GM21825 (cell line): ENCODE data around the gene CLPSL2.
"Not testable (repeated sequence)": the region's sequence is repeated elsewhere in the genome, so short reads cannot be mapped to it uniquely, and the experiment has no call there.

Source experiments
- ATAC-seq: cut with Tn5 transposase; IDR thresholded peaks from one replicate; pipeline ENCODE4 v1.9.1; 2021; ENCODE audit warnings: mild to moderate bottlenecking, moderate library complexity; ENCODE audit not compliant: unreplicated experiment

Gene CLPSL2

GRCh38 chr6:35776364-35777215 lies at the start of gene CLPSL2:
Gene CLPSL2 (plus strand): TSS chr6:35776598. CDS start chr6:35776619, 21 bp downstream.
- no peak for ATAC-seq

DNA sequence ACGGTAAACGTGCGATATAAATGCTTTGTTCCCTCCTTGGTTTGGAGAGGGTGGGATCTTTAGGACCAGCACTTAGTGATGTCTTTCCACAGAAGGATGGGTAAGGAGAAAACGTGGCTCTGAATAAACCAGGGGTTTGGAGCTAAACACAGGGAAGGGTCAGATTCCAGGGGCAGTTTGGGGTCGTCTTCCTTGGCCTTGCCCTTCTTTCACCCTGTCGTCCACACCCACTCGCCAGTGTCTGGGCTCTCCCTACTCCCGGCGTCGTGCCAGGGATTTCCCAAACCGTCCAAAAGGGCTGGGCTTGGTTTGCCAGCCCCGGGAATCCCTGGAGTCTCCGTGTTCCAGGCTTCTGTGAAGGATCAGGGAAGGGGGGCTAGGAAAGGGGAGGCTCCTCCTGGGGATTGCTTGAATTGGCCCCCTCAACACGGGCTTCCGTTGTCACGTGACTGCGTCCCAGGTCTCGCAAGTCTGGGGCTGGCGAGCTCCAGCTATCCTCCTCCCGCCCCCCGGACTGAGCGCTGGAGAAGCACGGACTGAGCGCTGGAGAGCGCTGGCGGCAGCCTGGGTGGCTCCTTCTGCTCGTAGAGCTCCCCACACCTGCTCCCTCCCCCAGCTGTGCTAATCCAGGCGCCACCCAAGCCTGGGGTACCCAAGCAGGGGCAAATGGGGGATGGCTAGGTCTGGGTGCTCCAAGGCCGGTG lies 49.0 kb upstream of the CLPSL2 start:
- no peak for ATAC-seq

DNA sequence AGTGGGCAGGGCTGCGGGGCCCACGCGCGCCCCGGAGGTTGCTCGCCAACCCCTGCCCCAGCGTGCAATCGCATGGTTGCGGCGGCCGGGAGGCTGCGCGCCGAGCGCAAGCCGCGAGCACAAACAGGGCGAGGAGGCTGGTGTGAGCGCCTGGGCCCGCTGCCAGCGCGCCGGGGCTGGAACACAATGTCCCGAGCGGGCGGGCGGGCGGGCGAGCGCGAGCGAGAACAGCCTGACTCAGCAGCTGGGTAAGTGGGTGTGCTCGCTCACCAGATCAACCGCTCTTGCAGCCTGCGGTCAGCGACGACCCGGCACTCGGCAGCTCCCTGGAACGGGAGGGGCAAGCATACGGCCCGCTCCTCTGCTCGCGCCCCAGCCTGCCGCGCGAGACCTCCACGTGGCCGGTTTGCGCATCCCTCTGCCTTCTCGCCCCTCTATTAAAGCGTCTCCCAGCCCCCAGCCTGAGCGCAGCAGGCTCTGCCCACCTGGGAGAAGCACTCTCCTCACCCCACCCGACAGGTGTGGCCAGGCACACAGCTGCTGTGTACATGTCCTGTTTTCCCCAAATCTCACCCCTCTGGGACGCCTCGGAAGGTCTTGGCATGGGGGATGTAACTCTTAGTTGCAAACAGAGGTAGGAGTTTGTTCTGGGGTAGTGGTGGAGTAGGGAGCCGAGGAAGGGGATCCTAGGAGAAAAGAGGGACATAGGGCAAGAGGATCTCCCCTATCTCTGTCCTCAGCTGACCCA lies 48.3 kb upstream of the CLPSL2 start:
- no peak for ATAC-seq

GRCh38 chr6:35728683-35729678 lies 47.4 kb upstream of the CLPSL2 start:
- no peak for ATAC-seq

GRCh38 chr6:35729722-35730121 lies 46.7 kb upstream of the CLPSL2 start:
- ATAC-seq = no peak

- ATAC-seq = no peak
Observed at GRCh38 chr6:35730745-35731413, 45.5 kb upstream of the CLPSL2 start.

DNA sequence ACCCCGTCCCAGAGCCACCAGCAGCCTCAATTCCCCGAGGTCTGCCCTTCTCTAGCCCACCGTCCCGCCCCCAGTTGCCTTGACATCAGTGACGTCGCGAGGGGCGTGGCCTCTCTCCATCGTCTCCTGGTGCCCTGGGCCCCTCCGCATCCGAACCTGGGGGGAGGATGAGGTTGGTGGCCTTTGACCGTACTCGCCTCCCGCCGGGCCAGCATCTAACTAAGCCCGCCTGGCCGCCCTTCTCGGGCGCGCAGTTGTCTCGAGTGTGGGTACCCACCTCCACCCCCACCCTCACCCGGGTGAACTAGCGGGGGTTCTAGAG lies 45.0 kb upstream of the CLPSL2 start:
- peak; percentile 42 for ATAC-seq

GRCh38 chr6:35731736-35732532 lies 44.5 kb upstream of the CLPSL2 start:
- peak; percentile 55 for ATAC-seq

DNA sequence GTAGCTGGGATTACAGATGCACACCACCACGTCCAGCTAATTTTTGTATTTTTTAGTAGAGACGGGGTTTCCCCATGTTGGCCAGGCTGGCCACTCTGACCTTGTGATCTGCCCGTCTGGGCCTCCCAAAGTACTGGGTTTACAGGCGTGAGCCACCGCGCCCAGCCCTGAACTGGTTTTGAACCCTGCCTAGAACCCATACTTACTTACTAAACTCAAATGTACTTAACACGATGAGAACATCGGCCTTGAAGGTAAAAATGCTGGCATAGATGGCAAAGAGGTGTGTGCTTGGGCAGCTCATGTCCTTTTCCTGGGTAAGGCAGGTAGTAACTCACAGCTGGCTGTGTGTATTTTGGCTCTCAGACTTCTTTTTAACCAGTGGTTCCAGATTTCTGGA lies 42.8 kb upstream of the CLPSL2 start:
- no peak for ATAC-seq

- ATAC-seq = not testable (repeated sequence)
Observed at GRCh38 chr6:35734319-35734718, 42.1 kb upstream of the CLPSL2 start.

GRCh38 chr6:35735452-35735851 lies 40.9 kb upstream of the CLPSL2 start:
- ATAC-seq = no peak

DNA sequence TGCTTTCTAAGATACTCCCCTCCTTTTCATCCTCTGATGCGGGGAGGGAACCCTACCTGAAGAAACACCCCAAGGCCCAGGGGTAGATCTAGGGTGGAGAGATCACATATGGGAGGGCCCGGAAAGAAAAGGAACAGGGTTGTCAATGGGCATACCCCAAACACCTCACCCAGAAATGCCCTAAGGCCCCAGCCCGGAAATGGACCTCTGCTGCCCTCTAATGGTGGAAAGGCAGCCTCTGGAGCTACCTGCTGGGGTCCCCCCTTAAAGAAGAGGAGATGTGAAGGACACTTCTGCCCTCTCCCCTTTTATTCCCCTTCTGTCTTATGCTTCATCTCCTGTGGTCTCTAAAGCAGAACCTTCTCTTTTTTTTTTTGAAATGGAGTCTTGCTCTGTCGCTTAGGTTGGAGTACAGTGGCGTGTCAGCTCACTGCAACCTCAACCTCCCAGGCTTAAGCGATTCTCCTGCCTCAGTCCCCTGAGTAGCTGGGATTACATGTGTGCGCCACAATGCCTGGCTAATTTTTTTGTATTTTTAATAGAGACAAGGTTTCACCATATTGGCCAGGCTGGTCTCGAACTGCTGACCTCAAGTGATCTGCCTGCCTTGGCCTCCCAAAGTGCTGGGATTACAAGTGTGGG lies 40.0 kb upstream of the CLPSL2 start:
- ATAC-seq = no peak

- ATAC-seq = no peak
Observed at GRCh38 chr6:35736982-35737412, 39.4 kb upstream of the CLPSL2 start, which contains the start of gene ARMC12. Gene ARMC12 (plus strand): TSS chr6:35737032. CDS start chr6:35737109, 77 bp downstream.

DNA sequence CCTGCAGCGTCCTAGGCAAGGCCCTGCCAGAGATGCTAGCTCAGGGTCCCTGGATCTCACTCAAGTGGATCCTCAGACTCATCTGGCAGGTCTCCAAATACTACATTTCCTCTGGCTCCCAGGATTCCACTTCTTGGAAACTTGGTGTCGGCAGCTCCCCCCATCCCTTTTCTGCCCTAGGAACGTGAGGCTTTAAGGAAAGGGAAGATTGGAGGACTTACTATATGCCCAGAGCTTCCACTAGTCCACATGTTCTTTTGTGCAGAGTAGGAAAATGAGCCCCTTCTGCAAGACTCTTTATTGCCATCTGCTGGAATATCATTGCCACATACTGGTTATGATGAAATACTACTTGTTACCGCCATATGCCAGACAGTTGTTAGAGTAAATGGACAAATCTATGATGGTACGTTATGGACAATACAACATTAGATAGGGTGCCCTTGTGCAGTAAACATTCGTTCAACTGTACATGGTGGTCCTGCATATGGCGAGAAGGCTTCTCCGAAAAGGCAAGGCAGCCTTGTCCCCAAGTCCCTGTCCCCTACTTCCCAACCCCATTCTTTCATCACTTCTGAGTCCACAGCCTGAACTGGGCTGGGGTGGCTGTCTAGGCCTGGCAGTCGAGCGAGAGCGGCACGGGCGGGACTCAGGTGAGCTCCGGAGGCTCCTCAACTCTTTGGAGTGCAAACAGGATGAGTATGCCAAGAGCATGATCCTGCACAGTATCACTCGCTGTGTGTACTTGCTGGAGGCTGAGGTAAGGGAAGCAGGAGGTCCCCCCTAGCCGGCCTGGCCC lies 38.8 kb upstream of the CLPSL2 start:
- ATAC-seq = no peak

GRCh38 chr6:35739645-35740524 lies 36.5 kb upstream of the CLPSL2 start:
- no peak for ATAC-seq

- ATAC-seq = no peak
Observed at GRCh38 chr6:35742842-35743241, 33.6 kb upstream of the CLPSL2 start.

- ATAC-seq = no peak
Observed at GRCh38 chr6:35745509-35745908, 30.9 kb upstream of the CLPSL2 start.
